Naive thymus-derived CD4-positive, alpha-beta T cell (primary cell): ENCODE measurements around the gene TEKT5. TPM values are rescaled to one million over a fixed set of nuclear protein-coding genes. Genes with fewer than 3 reads are reported as not detected.

Source experiments
- ATAC-seq: fragments of 150-1000 bp; cut with Tn5 transposase; 2 replicates; pipeline ENCODE4 v1.10.0; 2021; ENCODE audit warnings: mild to moderate bottlenecking, moderate library complexity
- CTCF ChIA-PET: fragments of 350-600 bp; sonication (Branson Sonifier 250); formaldehyde crosslinking; loops from one replicate; lab custom pipeline; 2021; ENCODE audit warnings: antibody characterized with exemption; lab: Charles Lee
- POLR2A ChIA-PET: fragments of 350-600 bp; sonication (Branson Sonifier 250); formaldehyde crosslinking; loops from one replicate; lab custom pipeline; 2021; ENCODE audit warnings: antibody characterized with exemption, inconsistent platforms; lab: Charles Lee
- DNase-seq, 9 donors: peaks; one replicate each; pipeline versions ENCODE4 v3.0.0 to v3.0.0-alpha.2; 2020 to 2022; ENCODE audit warnings: mixed read lengths in 1 of 9
- H3K27ac ChIP-seq: one replicate; pipeline ENCODE4 v1.7.0; 2013; ENCODE audit warnings: mild to moderate bottlenecking, low read depth, low read length, moderate library complexity
- H3K27me3 ChIP-seq, 2 donors: one replicate each; pipeline ENCODE4 v1.7.0; 2013; ENCODE audit warnings: low read length in 2 of 2, mild to moderate bottlenecking in 2 of 2, moderate library complexity in 2 of 2; ENCODE audit not compliant: control insufficient read depth in 2 of 2, insufficient read depth in 2 of 2
- H3K36me3 ChIP-seq, 3 experiments: 1 replicate in 2 of 3; 2 replicates in 1 of 3; pipeline ENCODE4 v1.7.0; 2013; ENCODE audit warnings: low read length in 3 of 3, mild to moderate bottlenecking in 3 of 3, moderate library complexity in 1 of 3; ENCODE audit not compliant: insufficient read depth in 3 of 3, control insufficient read depth in 2 of 3
- H3K4me1 ChIP-seq, 2 donors: one replicate each; pipeline ENCODE4 v1.7.0; 2013; ENCODE audit warnings: low read length in 2 of 2, mild to moderate bottlenecking in 2 of 2, moderate library complexity in 1 of 2; ENCODE audit not compliant: control insufficient read depth in 2 of 2, insufficient read depth in 2 of 2
- H3K4me3 ChIP-seq: 2 replicates; pipeline ENCODE4 v1.7.0; 2013; ENCODE audit warnings: mild to moderate bottlenecking, low read length
- H3K9me3 ChIP-seq, 3 experiments: 1 replicate in 2 of 3; 2 replicates in 1 of 3; pipeline ENCODE4 v1.7.0; 2013; ENCODE audit warnings: low read length in 3 of 3; ENCODE audit not compliant: control insufficient read depth in 2 of 3
- H3K27ac Mint-ChIP-seq, 9 donors: one replicate each; pipeline ENCODE4 v1.8.0; 2020 to 2022; ENCODE audit warnings: mixed read lengths in 9 of 9, mild to moderate bottlenecking in 8 of 9, moderate library complexity in 5 of 9, inconsistent platforms in 2 of 9
- H3K27me3 Mint-ChIP-seq, 5 donors: one replicate each; pipeline ENCODE4 v1.8.0; 2021 to 2022; ENCODE audit warnings: mixed read lengths in 5 of 5, mild to moderate bottlenecking in 1 of 5
- H3K36me3 Mint-ChIP-seq, 5 donors: one replicate each; pipeline ENCODE4 v1.8.0; 2020 to 2022; ENCODE audit warnings: mixed read lengths in 5 of 5, mild to moderate bottlenecking in 3 of 5, inconsistent platforms in 1 of 5
- H3K4me1 Mint-ChIP-seq, 7 donors: one replicate each; pipeline ENCODE4 v1.8.0; 2020 to 2022; ENCODE audit warnings: mixed read lengths in 7 of 7, mild to moderate bottlenecking in 3 of 7, inconsistent platforms in 1 of 7
- H3K4me3 Mint-ChIP-seq, 10 donors: one replicate each; pipeline ENCODE4 v1.8.0; 2020 to 2022; ENCODE audit warnings: mild to moderate bottlenecking in 10 of 10, mixed read lengths in 10 of 10, moderate library complexity in 6 of 10, inconsistent platforms in 2 of 10
- H3K9me3 Mint-ChIP-seq, 11 donors: one replicate each; pipeline ENCODE4 v1.8.0; 2020 to 2022; ENCODE audit warnings: mixed read lengths in 11 of 11, mild to moderate bottlenecking in 4 of 11, inconsistent platforms in 1 of 11, moderate library complexity in 1 of 11
- intact Hi-C, 2 donors: fragments of 100-400 bp; cut with micrococcal nuclease; formaldehyde crosslinking; loops; one replicate each; pipeline ENCODE4 v1.15.1; 2023
- polyA plus RNA-seq, 2 donors: library from polyadenylated mRNA; unstranded; fragments of 300-500 nt; fragmentation: Illumina TruSeq; gene quantifications; one replicate each; pipeline ENCODE4 v1.2.3, GENCODE V29; 2021
- total RNA-seq, 6 experiments: library from RNA in 5 of 6; stranded (reverse) in 5 of 6; gene quantifications; 1 replicate in 5 of 6; 2 replicates in 1 of 6; pipeline ENCODE4 v1.2.3 and lab custom pipeline; 2021 to 2026

TEKT5 gene
- total and polyA plus RNA-seq, 7 experiments from 2014 or later: 0.68 TPM; not detected in 6

DNA sequence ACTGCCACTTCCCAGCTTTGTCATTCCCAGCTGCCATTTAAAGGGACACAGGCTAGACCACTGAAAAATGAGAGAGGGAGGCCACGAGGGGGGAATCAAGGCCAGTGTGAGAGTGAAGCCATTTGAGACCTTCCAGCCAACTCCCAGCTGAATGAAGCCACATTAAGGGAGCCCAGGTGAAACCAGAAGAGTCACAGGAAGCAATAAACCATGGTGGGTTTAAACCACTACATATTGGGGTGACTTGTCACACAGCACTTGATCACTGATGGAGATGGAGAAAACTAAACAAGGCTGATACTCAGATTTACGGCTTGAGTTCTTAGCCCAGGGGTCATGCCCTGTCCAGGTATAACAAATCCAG lies 46.1 kb upstream of the TEKT5 start:
- Mint-ChIP-seq H3K9me3 (no peaks in the 10 kb centered on the region), H3K27me3 (peaks cover 0 to 2% (median 0%) of the 10 kb centered on the region in 5 donors), H3K36me3 (peaks cover 0 to 8% (median 4%) of the 10 kb centered on the region in 5 donors), H3K4me1 (peaks cover 13 to 53% (median 28%) of the 10 kb centered on the region in 7 donors), H3K4me3 (peak overlapping the region in 1 of 10 donors; percentile 20), H3K27ac (peak overlapping the region in 4 of 9 donors; percentile 22 to 73 (median 42))
- DNase-seq (no peak), ATAC-seq (no peak)
- POLR2A ChIA-PET: no interaction called here
- CTCF ChIA-PET: interaction anchor here (0.6 to 1.5 kb wide), 2 partner anchors 226 to 237 kb away, joined by 3 to 7 read pairs; no protein-coding TSS in a partner anchor
- Histone ChIP-seq H3K9me3 (no peaks in the 10 kb centered on the region), H3K4me1 (peaks cover 7 to 15% of the 10 kb centered on the region in 2 donors), H3K27me3 (no peaks in the 10 kb centered on the region), H3K4me3 (no peak overlapping the region), H3K36me3 (no peaks in the 10 kb centered on the region), H3K27ac (no peak overlapping the region)
- intact Hi-C loops: loop anchor here (5.0 to 10.0 kb wide), 6 partner anchors 514 to 1874 kb away; partner anchors contain the start of genes GSPT1 (in 2 of the 2), CARHSP1 (in 1 of the 2), SNX29 (in 1 of the 2) and SOCS1 (in 1 of the 2)

DNA sequence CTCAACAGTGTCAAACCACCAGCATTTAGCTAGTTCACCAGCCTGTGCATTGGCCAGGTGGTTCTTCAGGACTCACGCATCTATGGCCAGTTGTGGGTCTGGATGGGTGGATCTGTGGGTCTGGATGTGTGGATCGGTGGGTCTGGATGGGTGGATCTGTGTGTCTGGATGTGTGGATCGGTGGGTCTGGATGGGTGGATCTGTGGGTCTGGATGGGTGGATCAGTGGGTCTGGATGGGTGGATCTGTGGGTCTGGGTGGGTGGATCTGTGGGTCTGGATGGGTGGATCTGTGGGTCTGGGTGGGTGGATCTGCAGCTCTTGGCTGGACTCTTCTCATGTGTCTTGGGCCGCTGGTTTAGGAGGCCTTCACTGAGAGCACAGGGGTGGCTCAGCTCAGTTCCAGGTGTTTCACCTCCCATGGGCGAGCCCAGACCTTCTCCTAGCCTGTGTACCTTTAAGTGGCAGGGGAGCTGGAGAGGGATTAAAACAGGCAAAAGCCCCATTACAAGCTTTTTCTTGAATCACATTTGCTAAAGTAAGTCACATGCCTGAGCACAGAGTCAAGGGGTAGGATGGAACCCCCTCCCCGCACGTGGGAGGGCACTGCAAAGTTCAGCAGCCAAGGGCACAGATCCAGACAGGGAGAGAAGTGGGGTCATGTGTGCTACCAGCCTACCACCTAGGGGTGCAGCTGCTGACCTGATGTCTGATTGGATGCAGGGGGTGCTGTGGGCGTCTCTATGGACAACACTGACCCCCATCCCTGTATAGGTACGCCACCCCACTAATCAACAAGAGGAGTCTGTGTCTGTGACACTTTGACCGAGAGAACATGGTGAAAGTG lies 45.5 kb upstream of the TEKT5 start:
- Histone ChIP-seq H3K9me3 (no peaks in the 10 kb centered on the region), H3K4me1 (peaks cover 7 to 15% of the 10 kb centered on the region in 2 donors), H3K36me3 (no peaks in the 10 kb centered on the region), H3K27me3 (no peaks in the 10 kb centered on the region), H3K4me3 (no peak overlapping the region), H3K27ac (no peak overlapping the region)
- ChIA-PET POLR2A (no interaction called here), CTCF (interaction anchor here (0.6 to 1.5 kb wide), 2 partner anchors 225 to 236 kb away, joined by 3 to 7 read pairs; no protein-coding TSS in a partner anchor)
- intact Hi-C loops: loop anchor here (5.0 to 10.0 kb wide), 7 partner anchors 423 to 1873 kb away; partner anchors contain the start of genes GSPT1 (in 2 of the 2), CARHSP1 (in 1 of the 2), SNX29 (in 1 of the 2) and SOCS1 (in 1 of the 2)
- H3K4me1 Mint-ChIP-seq: peaks cover 7 to 47% (median 22%) of the 10 kb centered on the region in 7 donors
- DNase-seq: no peak
- no peak for ATAC-seq
- peaks cover 0 to 3% (median 0%) of the 10 kb centered on the region in 5 donors for H3K36me3 Mint-ChIP-seq
- peak overlapping the region in 5 of 9 donors; percentile 22 to 73 (median 36) for H3K27ac Mint-ChIP-seq
- peaks cover 0 to 2% (median 0%) of the 10 kb centered on the region in 5 donors for H3K27me3 Mint-ChIP-seq
- H3K9me3 Mint-ChIP-seq: no peaks in the 10 kb centered on the region
- H3K4me3 Mint-ChIP-seq: peak overlapping the region in 2 of 10 donors; percentile 6 to 20

DNA sequence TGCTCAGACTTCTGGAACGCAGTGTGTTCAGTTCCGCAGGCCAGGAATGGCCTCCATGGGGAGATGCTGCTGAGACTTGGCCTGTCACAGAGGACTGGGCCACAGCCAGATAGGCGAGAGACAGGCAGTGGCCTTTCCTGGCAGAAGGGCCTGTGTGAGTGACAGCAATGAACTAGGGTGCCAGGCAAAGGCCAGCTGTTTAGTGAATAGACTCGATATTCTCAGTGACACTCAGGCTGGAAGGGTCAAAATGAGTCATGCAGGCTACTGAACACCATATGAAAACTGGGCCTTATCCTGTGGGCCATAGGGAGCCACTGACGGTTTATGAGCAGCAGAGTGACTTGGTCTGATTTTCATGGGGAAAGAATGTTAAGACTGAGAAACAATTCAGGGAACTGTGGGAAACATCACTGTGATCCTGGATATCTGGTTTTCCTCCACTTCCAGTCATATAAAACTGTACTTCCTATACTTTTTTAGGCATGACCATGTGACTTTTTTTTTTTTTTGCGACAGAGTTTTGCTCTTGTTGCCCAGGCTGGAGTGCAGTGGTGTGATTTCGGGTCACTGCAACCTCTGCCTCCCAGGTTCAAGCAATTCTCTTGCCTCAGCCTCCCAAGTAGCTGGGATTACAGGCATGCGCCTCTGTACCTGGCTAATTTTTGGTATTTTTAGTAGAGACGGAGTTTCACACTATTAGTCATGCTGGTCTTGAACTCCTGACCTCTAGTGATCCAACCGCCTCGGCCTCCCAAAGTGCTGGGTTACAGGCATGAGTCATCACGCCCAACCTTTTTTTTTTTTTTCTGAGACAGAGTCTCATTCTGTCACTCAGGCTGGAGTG lies 43.7 kb upstream of the TEKT5 start:
- ChIA-PET POLR2A (no interaction called here), CTCF (interaction anchor here (0.6 to 2.8 kb wide), 6 partner anchors 216 to 483 kb away, joined by 3 to 33 read pairs (median 8); no protein-coding TSS in a partner anchor)
- no peak overlapping the region for H3K4me3 Mint-ChIP-seq
- H3K27ac Mint-ChIP-seq: peak overlapping the region in 2 of 9 donors; percentile 31 to 60
- Histone ChIP-seq H3K4me3 (no peak overlapping the region), H3K4me1 (peaks cover 0 to 9% of the 10 kb centered on the region in 2 donors), H3K9me3 (no peaks in the 10 kb centered on the region), H3K36me3 (no peaks in the 10 kb centered on the region), H3K27me3 (no peaks in the 10 kb centered on the region), H3K27ac (no peak overlapping the region)
- H3K36me3 Mint-ChIP-seq: peaks cover 0 to under 1% (median 0%) of the 10 kb centered on the region in 5 donors
- peaks cover 0 to under 1% (median 0%) of the 10 kb centered on the region in 11 donors for H3K9me3 Mint-ChIP-seq
- H3K27me3 Mint-ChIP-seq: no peaks in the 10 kb centered on the region
- ATAC-seq: peak; percentile 14
- peak in 1 of 9 donors; percentile 61 for DNase-seq
- H3K4me1 Mint-ChIP-seq: peaks cover 4 to 39% (median 10%) of the 10 kb centered on the region in 7 donors
- intact Hi-C loops: loop anchor here in 1 of 2 donors (1.0 to 5.0 kb wide), 2 partner anchors 421 to 482 kb away; no protein-coding TSS in a partner anchor

DNA sequence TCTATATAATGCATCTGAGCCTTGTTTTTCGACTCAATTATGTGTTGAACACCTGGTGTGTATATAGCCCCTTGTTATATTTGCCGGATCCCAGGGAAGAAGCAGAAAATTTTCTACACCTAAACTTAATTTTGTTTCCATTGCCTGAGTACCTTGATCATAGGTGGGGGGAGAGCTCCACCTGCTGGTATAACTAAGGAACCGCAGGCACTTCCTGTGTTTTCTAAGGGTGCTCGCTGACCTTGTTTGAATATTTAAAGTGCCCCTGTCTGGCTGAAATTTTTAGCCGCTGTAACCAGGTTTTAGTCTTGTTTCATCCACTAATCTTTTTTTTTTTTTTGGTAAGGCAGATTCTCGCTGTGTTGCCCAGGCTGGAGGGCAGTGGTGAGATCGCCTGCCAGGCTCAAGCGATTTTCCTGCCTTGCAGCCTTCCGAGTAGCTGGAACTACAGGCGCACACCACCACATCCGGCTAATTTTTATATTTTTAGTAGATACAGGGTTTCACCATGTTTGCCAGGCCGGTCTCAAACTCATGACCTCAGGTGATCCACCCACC lies 42.4 kb upstream of the TEKT5 start:
- Histone ChIP-seq H3K4me1 (peaks cover 0 to 4% of the 10 kb centered on the region in 2 donors), H3K27me3 (no peaks in the 10 kb centered on the region), H3K27ac (no peak overlapping the region), H3K4me3 (peak overlapping the region; percentile 13), H3K9me3 (no peaks in the 10 kb centered on the region), H3K36me3 (no peaks in the 10 kb centered on the region)
- Mint-ChIP-seq H3K36me3 (peaks cover 0 to 4% (median 0%) of the 10 kb centered on the region in 5 donors), H3K27me3 (peaks cover 0 to 5% (median 0%) of the 10 kb centered on the region in 5 donors), H3K4me1 (peaks cover 0 to 34% (median 4%) of the 10 kb centered on the region in 7 donors), H3K27ac (peak overlapping the region in 8 of 9 donors; percentile 15 to 85 (median 64)), H3K9me3 (peaks cover 0 to 5% (median 2%) of the 10 kb centered on the region in 11 donors), H3K4me3 (peak overlapping the region in 9 of 10 donors; percentile 13 to 76 (median 62))
- CTCF ChIA-PET: interaction anchor here (0.6 to 2.8 kb wide), 12 partner anchors 20 to 1833 kb away, joined by 3 to 33 read pairs (median 4); no protein-coding TSS in a partner anchor
- intact Hi-C loops: loop anchor here (1.0 to 5.0 kb wide), 8 partner anchors 68 to 481 kb away; no protein-coding TSS in a partner anchor
- ATAC-seq (peak; percentile 94), DNase-seq (peak; percentile 36 to 86 (median 74))
- POLR2A ChIA-PET: interaction anchor here (0.6 to 1.3 kb wide), 4 partner anchors 10 to 480 kb away, joined by 3 to 5 read pairs (median 4); no protein-coding TSS in a partner anchor

DNA sequence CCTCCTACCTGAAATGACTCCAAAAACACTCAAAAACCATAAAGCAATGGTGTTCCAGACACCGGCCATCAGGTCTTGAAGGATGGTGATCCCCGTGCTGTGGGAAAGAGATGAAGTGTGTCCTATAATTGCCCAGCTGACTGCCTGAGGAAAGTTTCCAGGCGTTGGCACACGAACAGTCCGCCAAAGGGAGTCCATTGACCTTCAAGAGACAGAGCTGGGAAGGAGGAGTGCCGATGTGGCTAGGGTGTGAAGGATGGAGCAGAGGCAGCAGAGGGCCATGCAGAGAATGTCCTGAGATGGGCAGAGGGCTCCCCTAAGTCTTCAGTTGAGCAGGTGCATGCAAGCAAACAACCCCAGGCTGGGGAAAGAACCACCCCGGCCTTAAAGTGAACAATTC lies 37.1 kb upstream of the TEKT5 start:
- CTCF ChIA-PET: no interaction called here
- Histone ChIP-seq H3K4me3 (no peak overlapping the region), H3K9me3 (no peaks in the 10 kb centered on the region), H3K36me3 (no peaks in the 10 kb centered on the region), H3K27me3 (no peaks in the 10 kb centered on the region), H3K4me1 (no peaks in the 10 kb centered on the region), H3K27ac (no peak overlapping the region)
- Mint-ChIP-seq H3K36me3 (peaks cover 0 to 4% (median 0%) of the 10 kb centered on the region in 5 donors), H3K27ac (no peak overlapping the region), H3K9me3 (peaks cover 0 to 5% (median 2%) of the 10 kb centered on the region in 11 donors), H3K27me3 (peaks cover 0 to 7% (median 0%) of the 10 kb centered on the region in 5 donors), H3K4me3 (no peak overlapping the region), H3K4me1 (peaks cover 0 to under 1% (median 0%) of the 10 kb centered on the region in 7 donors)
- DNase-seq (no peak), ATAC-seq (no peak)
- POLR2A ChIA-PET: no interaction called here
- intact Hi-C loops: no loop called here
